Panc1 (cell line): ENCODE data around the gene CEP170B. TPM values are rescaled to one million over a fixed set of nuclear protein-coding genes. Genes with fewer than 3 reads are reported as not detected.

ENCODE experiments used
- ATAC-seq: fragments of 200-7000 bp; cut with Tn5 transposase; 2 replicates; pipeline ENCODE4 v1.9.1; 2020; ENCODE audit warnings: mild to moderate bottlenecking, moderate library complexity
- BruUV-seq: library from RNA; stranded (reverse); fragments of 400-500 nt; replicated peaks from 2 replicates; lab custom pipeline; 2021; lab: Mats Ljungman, UMichigan
- CTCF ChIA-PET: fragments of 300-600 bp; sonication (Branson Sonifier 250); formaldehyde crosslinking; loops from one replicate; lab custom pipeline; 2022; ENCODE audit warnings: antibody characterized with exemption; lab: Charles Lee
- POLR2A ChIA-PET: fragments of 300-600 bp; sonication (Branson Sonifier 250); formaldehyde crosslinking; loops from one replicate; lab custom pipeline; 2022; ENCODE audit warnings: antibody characterized with exemption; lab: Charles Lee
- DNase-seq: peaks from one replicate; pipeline ENCODE4 v3.0.0-alpha.2; 2010; ENCODE audit warnings: low read depth, low spot score
- H3K27ac ChIP-seq: 2 replicates; pipeline ENCODE4 v1.5.1; 2011; ENCODE audit warnings: mild to moderate bottlenecking, low read length, inconsistent platforms
- H3K27me3 ChIP-seq: fragments of 200-500 bp; sonication (Bioruptor generic); 2 replicates; pipeline ENCODE4 v1.6.0; 2014; ENCODE audit warnings: low read length, inconsistent platforms; ENCODE audit not compliant: control insufficient read depth, insufficient read depth
- H3K36me3 ChIP-seq: fragments of 200-500 bp; sonication (Bioruptor generic); 2 replicates; pipeline ENCODE4 v1.5.1; 2014; ENCODE audit warnings: inconsistent platforms, mild to moderate bottlenecking, low read length, moderate library complexity; ENCODE audit not compliant: control insufficient read depth, insufficient read depth
- H3K4me1 ChIP-seq: 2 replicates; pipeline ENCODE4 v1.5.1; 2011; ENCODE audit warnings: inconsistent platforms, mild to moderate bottlenecking, low read length, moderate library complexity; ENCODE audit not compliant: control insufficient read depth, insufficient read depth
- H3K4me3 ChIP-seq, 2 experiments: 2 replicates each; pipeline ENCODE4 v1.5.1; 2011 to 2012; ENCODE audit warnings: low read depth in 2 of 2, low read length in 2 of 2, mild to moderate bottlenecking in 2 of 2, inconsistent platforms in 1 of 2, moderate library complexity in 1 of 2
- H3K9me3 ChIP-seq: fragments of 200-500 bp; sonication (Bioruptor generic); 2 replicates; pipeline ENCODE4 v1.5.1; 2014; ENCODE audit warnings: low read depth, mild to moderate bottlenecking, inconsistent platforms, low read length, moderate library complexity; ENCODE audit not compliant: control insufficient read depth, insufficient read depth
- CTCF ChIP-seq: fragments of 450-650 bp; IDR thresholded peaks from 2 replicates; pipeline ENCODE4 v1.5.1; 2017; ENCODE audit warnings: mild to moderate bottlenecking
- POLR2AphosphoS5 ChIP-seq: IDR thresholded peaks from 2 replicates; pipeline ENCODE4 v1.6.1; 2012; ENCODE audit warnings: mild to moderate bottlenecking, low read depth, low read length, moderate library complexity
- REST ChIP-seq, 2 experiments: IDR thresholded peaks; 2 replicates each; pipeline ENCODE4 v1.6.1; 2011 to 2012; ENCODE audit warnings: low read depth in 2 of 2, control low read depth in 1 of 2, low read length in 1 of 2, mild to moderate bottlenecking in 1 of 2, moderate library complexity in 1 of 2; ENCODE audit not compliant: insufficient read depth in 1 of 2
- SIN3A ChIP-seq: IDR thresholded peaks from 2 replicates; pipeline ENCODE4 v1.6.1; 2012; ENCODE audit warnings: low read depth, mild to moderate bottlenecking, low read length, moderate library complexity, borderline replicate concordance; ENCODE audit not compliant: insufficient read depth
- TCF7L2 ChIP-seq: IDR thresholded peaks from 2 replicates; pipeline ENCODE4 v1.6.1; 2011; ENCODE audit warnings: mild to moderate bottlenecking, low read depth, low read length, inconsistent platforms
- in situ Hi-C: cut with HindIII; loops from 2 replicates; pipeline ENCODE4 v1.10.0; 2016; ENCODE audit warnings: low sequenced_read_pairs, low pct_unique_long_range_greater_than_20kb
- intact Hi-C: fragments of 100-400 bp; cut with micrococcal nuclease; formaldehyde crosslinking; loops from one replicate; pipeline ENCODE4 v1.10.0; 2022; ENCODE audit not compliant: unreplicated experiment
- total RNA-seq: library from RNA; stranded (reverse); gene quantifications from one replicate; pipeline ENCODE4 v1.2.1, GENCODE V29; 2021; ENCODE audit not compliant: unreplicated experiment

Gene CEP170B
- total RNA-seq, 1 experiment from 2014 or later: 17.8 TPM

- CTCF ChIA-PET: no interaction called here
Measured at GRCh38 chr14:104891121-104891551, 26.1 kb downstream of the CEP170B start.

GRCh38 chr14:104891664-104892530, 26.8 kb downstream of the CEP170B start:
- in situ Hi-C loops: no loop called here
- Histone ChIP-seq H3K4me3 (no peak overlapping the region), H3K27me3 (no peaks in the 10 kb centered on the region), H3K9me3 (no peaks in the 10 kb centered on the region), H3K27ac (no peak overlapping the region), H3K36me3 (no peaks in the 10 kb centered on the region), H3K4me1 (peaks cover 3% of the 10 kb centered on the region)
- intact Hi-C loops: no loop called here
- ChIA-PET POLR2A (no interaction called here), CTCF (no interaction called here)
- ATAC-seq: no peak
- DNase-seq: no peak
- BruUV-seq: no TSS peak
- TF ChIP-seq TCF7L2: no peak
- no peak for TF ChIP-seq SIN3A
- TF ChIP-seq POLR2AphosphoS5: no peak
- TF ChIP-seq REST (IDR thresholded peaks at IDR 0.05; ENCODE audit: insufficient read depth in 1 of 2, low read depth in 2 of 2, low read length in 1 of 2): no peak

More at GRCh38 chr14:104891121-104891551, 26.1 kb downstream of the CEP170B start:
- Histone ChIP-seq H3K4me3 (no peak overlapping the region), H3K27me3 (no peaks in the 10 kb centered on the region), H3K4me1 (no peaks in the 10 kb centered on the region; the same call in 1 of the 2 replicates), H3K27ac (no peak overlapping the region), H3K36me3 (no peaks in the 10 kb centered on the region), H3K9me3 (no peaks in the 10 kb centered on the region)
- intact Hi-C loops (no loop called here), in situ Hi-C loops (no loop called here)
- no peak for DNase-seq
- ATAC-seq: no peak
- TF ChIP-seq POLR2AphosphoS5 (no peak), REST (IDR thresholded peaks at IDR 0.05; ENCODE audit: insufficient read depth in 1 of 2, low read depth in 2 of 2, low read length in 1 of 2) (no peak), TCF7L2 (no peak), SIN3A (no peak), CTCF (no peak)
- no TSS peak for BruUV-seq
- POLR2A ChIA-PET: no interaction called here
